Suprapubic skin (tissue), 4 donors: ENCODE measurements around the gene ACTR3C.

Experiments used
- CTCF ChIP-seq, 2 donors: fragments of 200-600 bp in 1 of 2; fragments of 450-650 bp in 1 of 2; sonication (generic) in 1 of 2; IDR thresholded peaks; one replicate each; pipeline ENCODE4 v1.5.1; 2016 to 2019; ENCODE audit warnings: antibody characterized with exemption in 2 of 2, mild to moderate bottlenecking in 1 of 2, moderate library complexity in 1 of 2
- EP300 ChIP-seq: sonication (generic); formaldehyde crosslinking; IDR thresholded peaks from one replicate; pipeline ENCODE4 v1.6.1; 2017; ENCODE audit warnings: antibody characterized with exemption
- POLR2AphosphoS5 ChIP-seq, 3 donors: sonication (generic); formaldehyde crosslinking; IDR thresholded peaks; one replicate each; pipeline ENCODE4 v1.6.1; 2017; ENCODE audit warnings: antibody characterized with exemption in 3 of 3

- TF ChIP-seq CTCF (IDR thresholded peaks at IDR 0.05) (no peak), EP300 (no peak), POLR2AphosphoS5 (IDR thresholded peaks at IDR 0.05) (no peak)
These were observed 1.6 kb downstream of the ACTR3C start for GRCh38 chr7:150321788-150322113.
